Measurements from ENCODE around the gene RBM38.

Gene RBM38

GRCh38 chr20:57391439-57392301 lies 474 bp downstream of the RBM38 start:
- no peak for DNase-seq

GRCh38 chr20:57392512-57393271 lies 1.5 kb downstream of the RBM38 start:
- no peak for DNase-seq

GRCh38 chr20:57393321-57394120 lies 2.3 kb downstream of the RBM38 start:
- DNase-seq = no peak

GRCh38 chr20:57394121-57395082 lies 3.2 kb downstream of the RBM38 start:
- DNase-seq = no peak

- DNase-seq = no peak
These were observed 4.1 kb downstream of the RBM38 start for GRCh38 chr20:57395111-57395966.

- no peak for DNase-seq
These were observed 5.2 kb downstream of the RBM38 start for GRCh38 chr20:57396212-57396983.

- no peak for DNase-seq
These were observed 5.9 kb downstream of the RBM38 start for GRCh38 chr20:57396984-57397692.

GRCh38 chr20:57397693-57398108 lies 6.5 kb downstream of the RBM38 start:
- no peak for DNase-seq

- DNase-seq = no peak
These were observed 7.1 kb downstream of the RBM38 start for GRCh38 chr20:57398231-57398821.

- DNase-seq = no peak
These were observed 7.8 kb downstream of the RBM38 start for GRCh38 chr20:57398901-57399535.

GRCh38 chr20:57399587-57400155 lies 8.5 kb downstream of the RBM38 start:
- no peak for DNase-seq

- no peak for DNase-seq
These were observed 9.1 kb downstream of the RBM38 start for GRCh38 chr20:57400231-57400701.

GRCh38 chr20:57400821-57401564 lies 9.8 kb downstream of the RBM38 start:
- DNase-seq = no peak

GRCh38 chr20:57401565-57401918 lies 10.3 kb downstream of the RBM38 start:
- no peak for DNase-seq

- DNase-seq = no peak
These were observed 11.3 kb downstream of the RBM38 start for GRCh38 chr20:57402206-57403125.

- DNase-seq = no peak
These were observed 12.0 kb downstream of the RBM38 start for GRCh38 chr20:57403216-57403615.

All from amniotic stem cell (primary cell).